Measurements from ENCODE around the gene CFAP57.

The CFAP57 gene

GRCh38 chr1:43149889-43150288 is 22.2 kb upstream of the CFAP57 start:
- H3K27ac ChIP-seq, result no peak overlapping the region
- TF ChIP-seq ZFX (IDR thresholded peaks at IDR 0.05), result no peak
- TF ChIP-seq CTCF (conservative IDR thresholded peaks at IDR 0.05), result no peak

- peak overlapping the region; percentile 32 for H3K27ac ChIP-seq
- no peak for TF ChIP-seq CTCF (conservative IDR thresholded peaks at IDR 0.05)
- no peak for TF ChIP-seq ZFX (IDR thresholded peaks at IDR 0.05)
Observed at GRCh38 chr1:43152866-43153265, 19.3 kb upstream of the CFAP57 start.

- TF ChIP-seq ZFX (IDR thresholded peaks at IDR 0.05) (no peak), CTCF (conservative IDR thresholded peaks at IDR 0.05) (no peak)
- 0 out of 2 replicates have a peak overlapping the region, but pooled peaks have one; percentile 32 for H3K27ac ChIP-seq
Observed at GRCh38 chr1:43153443-43153842, 18.7 kb upstream of the CFAP57 start.

GRCh38 chr1:43156026-43156425 is 16.1 kb upstream of the CFAP57 start:
- no peak overlapping the region for H3K27ac ChIP-seq
- TF ChIP-seq ZFX (IDR thresholded peaks at IDR 0.05), result no peak

- TF ChIP-seq CTCF (conservative IDR thresholded peaks at IDR 0.05), result no peak
- no peak for TF ChIP-seq ZFX (IDR thresholded peaks at IDR 0.05)
- no peak overlapping the region for H3K27ac ChIP-seq
Observed at GRCh38 chr1:43165162-43165561, 7.0 kb upstream of the CFAP57 start.

- no peak overlapping the region for H3K27ac ChIP-seq
- no peak for TF ChIP-seq ZFX (IDR thresholded peaks at IDR 0.05)
- no peak for TF ChIP-seq CTCF (conservative IDR thresholded peaks at IDR 0.05)
Observed at GRCh38 chr1:43165765-43166164, 6.4 kb upstream of the CFAP57 start.

- H3K27ac ChIP-seq, result peak overlapping the region; percentile 80
- TF ChIP-seq ZFX (IDR thresholded peaks at IDR 0.05) (no peak), CTCF (conservative IDR thresholded peaks at IDR 0.05) (no peak)
Observed at GRCh38 chr1:43171312-43171875, 736 bp upstream of the CFAP57 start.

- TF ChIP-seq ZFX (IDR thresholded peaks at IDR 0.05) (no peak), CTCF (conservative IDR thresholded peaks at IDR 0.05) (no peak)
- H3K27ac ChIP-seq, result peak overlapping the region; percentile 80
Observed at GRCh38 chr1:43172527-43172972, 420 bp downstream of the CFAP57 start.

Data from C4-2B (cell line).